ENCODE data around the gene RECK. TPM values are rescaled to one million over a fixed set of nuclear protein-coding genes. Genes with fewer than 3 reads are reported as not detected.
A peak's percentile ranks its signal among the peaks of the same experiment; 100 is the strongest.
"Not testable (repeated sequence)": the region's sequence is repeated elsewhere in the genome, so short reads cannot be mapped to it uniquely, and the experiment has no call there.

Gene RECK
- 1 to 10 TPM; 1.0 to 1.5 TPM for polyA plus RNA-seq

DNA sequence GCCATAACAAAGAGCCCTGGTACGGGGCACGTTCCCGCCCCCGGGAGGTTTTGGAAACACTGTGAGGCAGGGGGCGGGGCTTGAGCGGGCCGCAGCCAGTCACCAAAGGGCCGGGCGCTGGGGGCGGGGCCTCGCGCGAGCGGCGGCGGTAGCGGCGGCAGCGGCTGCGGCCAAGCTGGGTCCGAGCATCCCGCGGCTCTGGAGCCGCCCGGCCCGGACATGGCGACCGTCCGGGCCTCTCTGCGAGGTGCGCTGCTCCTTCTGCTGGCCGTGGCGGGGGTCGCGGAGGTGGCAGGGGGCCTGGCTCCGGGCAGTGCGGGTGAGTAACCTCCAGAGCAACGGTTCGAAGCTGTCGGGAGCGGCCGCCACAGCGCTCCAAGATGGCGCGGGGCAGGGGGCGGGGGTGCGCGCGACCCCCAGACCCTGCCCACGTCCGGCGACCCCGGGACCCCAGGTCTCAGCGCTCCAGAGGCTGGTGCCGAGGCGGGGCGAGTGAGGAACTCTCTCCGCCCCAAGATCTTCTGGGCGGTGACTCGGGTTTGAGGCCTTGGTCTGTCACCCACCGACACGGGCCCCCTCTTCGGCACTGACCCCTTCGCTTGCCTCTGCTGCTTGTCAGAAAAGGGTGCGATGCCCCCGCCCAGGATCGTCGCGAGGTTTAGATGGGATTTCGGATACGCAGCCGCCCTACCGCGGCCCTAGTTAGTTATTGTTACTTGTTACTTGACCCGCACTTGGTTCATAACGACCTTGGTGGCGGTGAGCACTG lies at the start of gene RECK:
Gene RECK, plus strand, starts transcription at position 134 of the 769 bp plus-strand sequence. Its CDS starts 86 bp downstream, at position 220.
- peak within 1 kb of the TSS; percentile 63 to 76 for H3K27ac ChIP-seq (ENCODE audit: low read depth in 2 of 2, low read length in 1 of 2)
- peaks cover 0 to 5% of the 10 kb centered on the region in 2 donors for H3K4me1 ChIP-seq (ENCODE audit: control insufficient read depth in 2 of 2, insufficient read depth in 2 of 2, low read length in 1 of 2)
- H3K27me3 ChIP-seq (ENCODE audit: control insufficient read depth in 1 of 2, insufficient read depth in 2 of 2, low read length in 2 of 2), result no peaks in the 10 kb centered on the region
- 0 to 1% methylated on average over 74 to 77 of the region's 77 CpGs for WGBS, 2 donors
- H3K9me3 ChIP-seq (ENCODE audit: control insufficient read depth in 2 of 2, insufficient read depth in 1 of 2, low read depth in 1 of 2, low read length in 1 of 2), result no peaks in the 10 kb centered on the region
- peak within 1 kb of the TSS; percentile 75 to 79 for H3K4me3 ChIP-seq (ENCODE audit: low read depth in 1 of 2, low read length in 2 of 2)
- H3K36me3 ChIP-seq (ENCODE audit: control insufficient read depth in 2 of 2, insufficient read depth in 2 of 2, low read length in 1 of 2), result no peaks in the 10 kb centered on the region

- no peak overlapping the region for H3K4me3 ChIP-seq (ENCODE audit: low read depth in 1 of 2, low read length in 2 of 2)
- H3K4me1 ChIP-seq (ENCODE audit: control insufficient read depth in 2 of 2, insufficient read depth in 2 of 2, low read length in 1 of 2), result no peaks in the 10 kb centered on the region
- no peaks in the 10 kb centered on the region for H3K36me3 ChIP-seq (ENCODE audit: control insufficient read depth in 2 of 2, insufficient read depth in 2 of 2, low read length in 1 of 2)
- H3K9me3 ChIP-seq (ENCODE audit: control insufficient read depth in 2 of 2, insufficient read depth in 1 of 2, low read depth in 1 of 2, low read length in 1 of 2), result no peaks in the 10 kb centered on the region
- 72 to 76% methylated on average over 3 of the region's 3 CpGs for WGBS, 2 donors
- H3K27me3 ChIP-seq (ENCODE audit: control insufficient read depth in 1 of 2, insufficient read depth in 2 of 2, low read length in 2 of 2), result peaks cover 0 to 2% of the 10 kb centered on the region in 2 donors
- no peak overlapping the region for H3K27ac ChIP-seq (ENCODE audit: low read depth in 2 of 2, low read length in 1 of 2)
Observed at GRCh38 chr9:35990155-35990554, 46.6 kb upstream of the RECK start.

GRCh38 chr9:35993136-35993535 lies 43.6 kb upstream of the RECK start:
- H3K27ac ChIP-seq (ENCODE audit: low read depth in 2 of 2, low read length in 1 of 2); H3K4me1 ChIP-seq (ENCODE audit: control insufficient read depth in 2 of 2, insufficient read depth in 2 of 2, low read length in 1 of 2); H3K9me3 ChIP-seq (ENCODE audit: control insufficient read depth in 2 of 2, insufficient read depth in 1 of 2, low read depth in 1 of 2, low read length in 1 of 2); H3K27me3 ChIP-seq (ENCODE audit: control insufficient read depth in 1 of 2, insufficient read depth in 2 of 2, low read length in 2 of 2); H3K36me3 ChIP-seq (ENCODE audit: control insufficient read depth in 2 of 2, insufficient read depth in 2 of 2, low read length in 1 of 2); H3K4me3 ChIP-seq (ENCODE audit: low read depth in 1 of 2, low read length in 2 of 2): not testable (repeated sequence)
- 89 to 91% methylated on average over 3 of the region's 3 CpGs for WGBS, 2 donors

GRCh38 chr9:35993976-35994720 lies 42.6 kb upstream of the RECK start:
- H3K36me3 ChIP-seq (ENCODE audit: control insufficient read depth in 2 of 2, insufficient read depth in 2 of 2, low read length in 1 of 2), result no peaks in the 10 kb centered on the region
- peaks cover 0 to 2% of the 10 kb centered on the region in 2 donors for H3K27me3 ChIP-seq (ENCODE audit: control insufficient read depth in 1 of 2, insufficient read depth in 2 of 2, low read length in 2 of 2)
- peaks cover 0 to 3% of the 10 kb centered on the region in 2 donors for H3K9me3 ChIP-seq (ENCODE audit: control insufficient read depth in 2 of 2, insufficient read depth in 1 of 2, low read depth in 1 of 2, low read length in 1 of 2)
- no peak overlapping the region for H3K4me3 ChIP-seq (ENCODE audit: low read depth in 1 of 2, low read length in 2 of 2)
- no peaks in the 10 kb centered on the region for H3K4me1 ChIP-seq (ENCODE audit: control insufficient read depth in 2 of 2, insufficient read depth in 2 of 2, low read length in 1 of 2)
- H3K27ac ChIP-seq (ENCODE audit: low read depth in 2 of 2, low read length in 1 of 2), result no peak overlapping the region
- WGBS, 2 donors, result 77 to 79% methylated on average over 5 of the region's 5 CpGs

- Histone ChIP-seq H3K27ac (ENCODE audit: low read depth in 2 of 2, low read length in 1 of 2) (no peak overlapping the region), H3K27me3 (ENCODE audit: control insufficient read depth in 1 of 2, insufficient read depth in 2 of 2, low read length in 2 of 2) (peaks cover 0 to 5% of the 10 kb centered on the region in 2 donors), H3K36me3 (ENCODE audit: control insufficient read depth in 2 of 2, insufficient read depth in 2 of 2, low read length in 1 of 2) (no peaks in the 10 kb centered on the region), H3K4me1 (ENCODE audit: control insufficient read depth in 2 of 2, insufficient read depth in 2 of 2, low read length in 1 of 2) (no peaks in the 10 kb centered on the region), H3K9me3 (ENCODE audit: control insufficient read depth in 2 of 2, insufficient read depth in 1 of 2, low read depth in 1 of 2, low read length in 1 of 2) (peaks cover 0 to 3% of the 10 kb centered on the region in 2 donors), H3K4me3 (ENCODE audit: low read depth in 1 of 2, low read length in 2 of 2) (no peak overlapping the region)
- WGBS, 2 donors, result 53 to 72% methylated on average over 2 of the region's 2 CpGs
Observed at GRCh38 chr9:35994959-35995358, 41.8 kb upstream of the RECK start.

DNA sequence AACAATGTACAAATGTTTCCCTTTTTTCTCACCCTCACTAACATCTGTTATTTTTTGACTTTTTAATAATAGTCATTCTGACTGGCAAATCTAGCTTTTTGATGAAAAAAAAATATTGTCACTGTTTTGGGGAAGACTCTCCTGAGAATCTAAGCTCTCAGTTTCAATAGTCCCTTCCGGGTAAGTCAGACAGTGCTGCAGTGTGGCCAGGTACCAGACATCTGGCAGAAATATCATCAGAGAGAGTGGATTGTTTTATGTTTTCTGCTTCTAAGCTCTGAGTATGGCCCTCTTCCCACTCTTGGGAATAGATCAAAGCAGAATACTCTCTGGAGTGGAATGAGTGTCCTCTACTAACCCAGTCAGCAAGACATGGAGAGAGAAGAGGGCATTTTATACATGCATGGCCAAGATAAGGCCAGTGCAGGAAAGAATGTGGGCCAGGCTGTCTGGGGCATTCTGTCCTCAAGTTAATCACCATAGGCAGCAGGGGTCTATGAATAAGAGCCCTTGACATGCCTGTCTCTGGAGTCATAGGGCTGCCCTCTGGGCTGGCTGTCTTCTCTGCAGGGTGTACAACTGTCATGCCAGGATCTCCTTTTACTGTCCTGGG lies 40.2 kb upstream of the RECK start:
- no peaks in the 10 kb centered on the region for H3K4me1 ChIP-seq (ENCODE audit: control insufficient read depth in 2 of 2, insufficient read depth in 2 of 2, low read length in 1 of 2)
- no peak overlapping the region for H3K27ac ChIP-seq (ENCODE audit: low read depth in 2 of 2, low read length in 1 of 2)
- H3K4me3 ChIP-seq (ENCODE audit: low read depth in 1 of 2, low read length in 2 of 2), result no peak overlapping the region
- peaks cover 0 to 3% of the 10 kb centered on the region in 2 donors for H3K9me3 ChIP-seq (ENCODE audit: control insufficient read depth in 2 of 2, insufficient read depth in 1 of 2, low read depth in 1 of 2, low read length in 1 of 2)
- peaks cover 0 to 5% of the 10 kb centered on the region in 2 donors for H3K27me3 ChIP-seq (ENCODE audit: control insufficient read depth in 1 of 2, insufficient read depth in 2 of 2, low read length in 2 of 2)
- H3K36me3 ChIP-seq (ENCODE audit: control insufficient read depth in 2 of 2, insufficient read depth in 2 of 2, low read length in 1 of 2), result no peaks in the 10 kb centered on the region
- 62 to 77% methylated on average over 1 of the region's 1 CpG for WGBS, 2 donors

- H3K4me3 ChIP-seq (ENCODE audit: low read depth in 1 of 2, low read length in 2 of 2); H3K27ac ChIP-seq (ENCODE audit: low read depth in 2 of 2, low read length in 1 of 2); H3K9me3 ChIP-seq (ENCODE audit: control insufficient read depth in 2 of 2, insufficient read depth in 1 of 2, low read depth in 1 of 2, low read length in 1 of 2); H3K36me3 ChIP-seq (ENCODE audit: control insufficient read depth in 2 of 2, insufficient read depth in 2 of 2, low read length in 1 of 2); H3K4me1 ChIP-seq (ENCODE audit: control insufficient read depth in 2 of 2, insufficient read depth in 2 of 2, low read length in 1 of 2); H3K27me3 ChIP-seq (ENCODE audit: control insufficient read depth in 1 of 2, insufficient read depth in 2 of 2, low read length in 2 of 2): not testable (repeated sequence)
- 57 to 64% methylated on average over 4 of the region's 4 CpGs for WGBS, 2 donors
Observed at GRCh38 chr9:35997016-35997415, 39.7 kb upstream of the RECK start.

DNA sequence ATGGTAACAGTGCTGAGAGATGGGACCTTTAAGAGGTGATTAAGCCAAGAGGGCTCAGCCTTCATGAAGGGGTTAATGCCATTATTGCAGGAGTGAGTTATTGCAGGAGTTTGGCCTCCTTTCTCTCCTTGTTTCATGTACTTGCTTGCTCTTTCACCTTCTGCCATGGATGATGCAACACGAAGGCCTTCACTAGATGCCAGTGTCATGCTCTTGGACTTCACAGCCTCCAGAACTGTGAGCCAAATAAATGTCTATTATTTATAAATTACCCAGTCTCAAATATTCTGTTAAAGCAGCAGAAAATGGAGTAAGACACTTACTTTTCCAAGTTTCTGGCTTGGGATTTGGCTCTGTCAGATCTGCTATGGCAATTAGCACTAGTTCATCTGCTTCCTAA lies 38.4 kb upstream of the RECK start:
- peaks cover 0 to 3% of the 10 kb centered on the region in 2 donors for H3K9me3 ChIP-seq (ENCODE audit: control insufficient read depth in 2 of 2, insufficient read depth in 1 of 2, low read depth in 1 of 2, low read length in 1 of 2)
- no peaks in the 10 kb centered on the region for H3K4me1 ChIP-seq (ENCODE audit: control insufficient read depth in 2 of 2, insufficient read depth in 2 of 2, low read length in 1 of 2)
- no peak overlapping the region for H3K27ac ChIP-seq (ENCODE audit: low read depth in 2 of 2, low read length in 1 of 2)
- WGBS, 2 donors, result 67 to 85% methylated on average over 1 of the region's 1 CpG
- H3K4me3 ChIP-seq (ENCODE audit: low read depth in 1 of 2, low read length in 2 of 2), result no peak overlapping the region
- no peaks in the 10 kb centered on the region for H3K36me3 ChIP-seq (ENCODE audit: control insufficient read depth in 2 of 2, insufficient read depth in 2 of 2, low read length in 1 of 2)
- H3K27me3 ChIP-seq (ENCODE audit: control insufficient read depth in 1 of 2, insufficient read depth in 2 of 2, low read length in 2 of 2), result peaks cover 0 to 5% of the 10 kb centered on the region in 2 donors

- no peaks in the 10 kb centered on the region for H3K27me3 ChIP-seq (ENCODE audit: control insufficient read depth in 1 of 2, insufficient read depth in 2 of 2, low read length in 2 of 2)
- H3K4me1 ChIP-seq (ENCODE audit: control insufficient read depth in 2 of 2, insufficient read depth in 2 of 2, low read length in 1 of 2), result no peaks in the 10 kb centered on the region
- no peak overlapping the region for H3K27ac ChIP-seq (ENCODE audit: low read depth in 2 of 2, low read length in 1 of 2)
- H3K9me3 ChIP-seq (ENCODE audit: control insufficient read depth in 2 of 2, insufficient read depth in 1 of 2, low read depth in 1 of 2, low read length in 1 of 2), result peaks cover 0 to 7% of the 10 kb centered on the region in 2 donors
- no peak overlapping the region for H3K4me3 ChIP-seq (ENCODE audit: low read depth in 1 of 2, low read length in 2 of 2)
- H3K36me3 ChIP-seq (ENCODE audit: control insufficient read depth in 2 of 2, insufficient read depth in 2 of 2, low read length in 1 of 2), result no peaks in the 10 kb centered on the region
- WGBS, 2 donors, result 64 to 86% methylated on average over 1 of the region's 1 CpG
Observed at GRCh38 chr9:36005891-36006290, 30.8 kb upstream of the RECK start.
